NK-92 treated with Interleukin-12 subunit alpha and Interleukin-12 subunit beta, amount 100 ng/mL, for 24 hours (cell line): ENCODE data around the gene STC2.
"Not testable (repeated sequence)": the region's sequence is repeated elsewhere in the genome, so short reads cannot be mapped to it uniquely, and the experiment has no call there.

Source experiments
- DNase-seq: peaks from one replicate; lab custom pipeline; 2025; lab: John Stamatoyannopoulos, UW

The STC2 gene, protein sequence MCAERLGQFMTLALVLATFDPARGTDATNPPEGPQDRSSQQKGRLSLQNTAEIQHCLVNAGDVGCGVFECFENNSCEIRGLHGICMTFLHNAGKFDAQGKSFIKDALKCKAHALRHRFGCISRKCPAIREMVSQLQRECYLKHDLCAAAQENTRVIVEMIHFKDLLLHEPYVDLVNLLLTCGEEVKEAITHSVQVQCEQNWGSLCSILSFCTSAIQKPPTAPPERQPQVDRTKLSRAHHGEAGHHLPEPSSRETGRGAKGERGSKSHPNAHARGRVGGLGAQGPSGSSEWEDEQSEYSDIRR

DNA sequence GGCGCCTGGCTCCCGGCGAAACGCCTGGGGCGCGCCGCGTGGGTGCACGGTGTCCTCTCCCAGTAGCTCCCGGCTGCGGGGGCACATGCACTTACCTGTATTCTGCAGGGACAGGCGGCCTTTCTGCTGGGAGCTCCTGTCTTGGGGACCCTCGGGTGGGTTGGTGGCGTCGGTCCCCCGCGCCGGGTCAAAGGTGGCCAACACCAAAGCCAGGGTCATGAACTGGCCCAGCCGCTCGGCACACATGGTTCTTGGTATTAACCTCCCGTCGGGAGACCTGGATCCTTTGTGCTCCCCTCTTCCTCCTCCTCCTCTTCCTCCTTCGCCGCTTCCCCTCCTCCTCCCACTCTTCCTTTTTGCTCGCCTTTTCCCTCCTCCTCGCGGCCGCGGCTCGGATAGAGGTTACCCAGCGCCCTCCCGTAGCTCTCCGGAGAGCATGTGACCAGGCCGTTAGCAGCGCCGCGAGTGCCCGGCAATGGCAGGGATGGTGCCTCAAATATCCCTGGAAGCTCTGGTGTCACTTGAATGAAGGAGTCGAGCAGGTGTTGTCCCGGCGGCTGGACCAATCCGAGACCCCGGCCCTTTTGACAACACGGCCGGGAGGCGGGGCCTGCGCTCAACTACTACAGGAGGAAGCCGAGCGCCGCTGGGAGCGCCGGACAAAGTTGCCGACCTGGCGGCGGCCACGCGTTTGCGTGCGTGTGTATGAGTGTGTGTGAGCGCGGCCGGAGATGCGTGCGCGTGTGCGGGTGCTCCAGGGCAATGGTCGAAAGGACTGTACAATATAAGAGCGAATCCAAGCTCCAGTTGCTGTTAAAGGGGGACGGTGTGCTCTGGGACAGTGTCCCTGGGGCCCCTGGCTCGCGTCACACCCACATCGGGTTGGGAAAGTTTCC, at the start of gene STC2:
STC2 (minus strand) TSS at position 467 of the 896 bp plus-strand sequence; CDS start at position 246, 221 bp downstream.
- DNase-seq: no peak

DNA sequence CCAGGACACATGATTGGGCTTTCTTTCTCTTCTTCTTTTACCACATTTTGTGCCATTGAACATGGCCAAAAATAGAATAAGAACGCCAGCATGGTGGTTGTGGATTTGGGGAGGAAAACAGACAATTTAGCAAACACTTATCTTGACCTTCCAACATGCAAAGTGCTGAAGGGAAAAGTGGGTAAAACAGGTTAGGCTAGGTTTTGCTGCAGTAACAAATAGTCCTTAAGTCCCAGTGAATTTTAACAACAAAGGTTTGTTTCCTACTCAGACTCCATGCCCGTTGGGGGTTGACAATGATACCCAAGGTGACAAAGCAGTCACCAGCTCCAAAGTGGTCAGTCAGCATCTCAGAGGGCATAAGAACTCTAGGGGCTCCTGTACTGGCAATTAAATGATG, 43.2 kb upstream of the STC2 start:
- no peak for DNase-seq

- not testable (repeated sequence) for DNase-seq
These were observed 35.2 kb upstream of the STC2 start for GRCh38 chr5:173363406-173363805.

GRCh38 chr5:173355561-173355960, 27.3 kb upstream of the STC2 start:
- DNase-seq: no peak

DNA sequence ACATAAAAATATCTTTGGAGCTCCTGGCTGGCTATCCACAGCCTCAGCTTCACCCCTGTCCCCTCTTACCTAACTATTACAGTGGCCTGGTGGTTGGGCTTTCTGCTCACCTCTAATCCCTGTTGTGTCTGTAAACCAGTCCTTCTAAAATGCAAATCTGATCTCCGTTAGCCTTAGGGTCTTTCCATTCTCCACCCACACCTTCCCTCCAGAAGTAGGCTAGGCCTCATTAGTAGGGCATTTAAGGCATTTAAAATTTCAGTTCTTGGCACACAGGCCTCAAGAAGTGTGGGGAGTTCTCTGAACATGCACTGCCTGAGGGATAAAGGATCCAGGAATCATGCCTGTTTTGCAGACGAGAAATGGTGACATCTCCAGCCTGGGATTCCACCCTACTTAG, 26.4 kb upstream of the STC2 start:
- no peak for DNase-seq

- no peak for DNase-seq
These were observed 24.4 kb upstream of the STC2 start for GRCh38 chr5:173352366-173353349.

- no peak for DNase-seq
These were observed 14.9 kb upstream of the STC2 start for GRCh38 chr5:173342813-173343755.

DNA sequence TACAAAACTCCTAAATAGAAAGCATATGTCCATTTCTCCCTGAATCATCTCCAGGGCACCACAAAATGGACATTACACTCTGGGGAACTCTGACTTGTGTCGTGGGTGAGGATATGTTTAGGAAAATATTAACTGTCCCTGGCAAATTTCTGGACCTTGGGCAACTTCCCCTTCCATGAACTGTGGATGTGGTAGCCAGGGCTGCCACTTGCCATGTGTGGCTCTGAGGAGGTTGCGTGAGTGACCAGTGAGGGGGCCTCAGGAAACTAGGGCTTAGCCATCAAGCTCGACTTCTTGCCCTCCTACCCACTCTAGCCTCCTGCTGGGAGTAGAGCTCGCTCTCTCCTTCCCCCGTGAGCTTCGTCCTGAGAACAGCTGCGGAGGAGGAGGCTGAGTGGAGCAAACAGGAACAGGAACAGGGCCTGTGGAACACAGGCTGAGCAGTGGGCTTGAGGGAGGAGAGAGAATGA, 13.8 kb upstream of the STC2 start:
- DNase-seq: no peak

GRCh38 chr5:173340984-173341383, 12.8 kb upstream of the STC2 start:
- no peak for DNase-seq

DNA sequence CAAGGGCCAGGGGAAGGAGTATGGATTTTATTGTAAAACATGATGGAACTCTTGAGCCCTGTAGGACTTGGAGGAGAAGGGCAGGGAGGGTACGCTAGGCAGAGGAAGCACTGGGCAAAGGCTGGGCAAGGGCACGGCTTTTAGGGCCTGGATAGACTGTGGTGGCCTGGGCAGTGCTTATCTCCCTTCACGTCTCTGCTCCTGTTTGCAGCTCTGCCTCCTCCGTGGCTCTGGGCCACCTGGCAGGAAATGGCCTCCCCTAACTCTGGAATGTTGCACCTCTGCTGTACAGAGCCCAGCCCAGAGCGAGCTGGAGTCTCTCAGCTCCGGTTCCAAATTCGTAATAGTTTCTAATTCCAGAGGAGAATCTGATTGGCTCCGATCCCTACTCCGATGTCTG, 12.2 kb upstream of the STC2 start:
- no peak for DNase-seq

GRCh38 chr5:173339286-173339685, 11.1 kb upstream of the STC2 start:
- DNase-seq: no peak

DNA sequence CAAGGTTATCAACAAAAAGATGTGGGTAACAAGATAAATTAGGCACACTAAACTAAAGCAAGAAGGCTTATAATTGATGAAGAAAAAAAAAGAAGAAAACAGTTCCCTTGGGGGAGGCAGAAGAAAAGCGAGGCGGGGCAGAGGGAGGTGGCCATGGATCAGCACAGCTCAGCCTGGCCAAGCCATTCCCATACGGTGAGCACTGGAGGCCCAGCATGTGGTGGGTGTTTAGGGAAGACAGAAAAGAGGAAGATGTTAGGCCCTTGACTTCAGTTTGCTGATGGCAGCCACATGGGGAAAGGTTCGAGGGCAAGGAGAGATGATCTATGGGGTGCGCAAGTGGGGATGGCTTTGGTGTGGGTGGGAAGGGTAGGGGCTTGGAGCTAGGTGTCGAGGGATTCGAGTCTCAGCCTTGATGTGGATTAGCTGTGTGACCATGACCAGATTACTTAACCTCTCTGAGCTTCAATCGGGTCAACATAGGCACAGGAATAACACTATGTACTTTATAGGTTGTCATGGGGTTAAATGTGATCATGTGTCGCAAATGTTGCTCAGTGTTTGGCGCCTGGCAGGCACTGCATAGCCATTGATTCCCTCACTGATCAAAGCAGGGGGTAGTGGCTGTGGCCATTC, 10.3 kb upstream of the STC2 start:
- DNase-seq: no peak

GRCh38 chr5:173334808-173335207, 6.6 kb upstream of the STC2 start:
- no peak for DNase-seq

DNA sequence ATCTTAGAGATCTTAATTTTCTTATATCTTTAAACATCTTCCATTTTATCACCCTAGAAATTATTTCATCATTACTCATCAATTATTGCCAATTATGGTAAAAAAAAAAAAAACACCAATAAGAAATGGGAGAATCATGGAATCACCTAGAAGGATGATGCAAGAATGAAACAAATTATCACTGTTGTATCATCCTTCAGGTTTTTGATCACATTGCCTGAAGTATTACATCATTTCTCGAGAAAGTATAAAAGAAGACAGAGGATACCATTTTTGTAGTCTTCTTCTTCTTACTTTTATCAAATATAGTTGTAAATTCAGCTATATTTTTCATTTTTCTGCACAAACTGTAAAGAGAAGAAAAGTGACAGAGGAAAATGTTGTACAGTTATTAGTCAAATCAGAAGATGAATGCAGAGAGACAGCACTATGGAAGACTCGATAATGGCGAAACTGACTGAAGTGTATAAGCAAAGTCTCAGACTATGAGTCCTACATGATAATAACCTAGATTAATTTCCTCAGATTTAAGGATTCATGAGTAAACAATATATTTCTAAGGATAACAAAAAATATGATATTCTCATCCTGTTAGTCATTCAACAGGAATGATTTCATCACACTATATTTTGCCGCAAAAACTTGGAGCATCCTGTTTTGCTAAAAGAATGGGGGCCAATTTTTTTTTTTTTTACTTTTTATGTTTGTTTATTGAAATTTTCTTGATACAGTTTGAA, 5.9 kb upstream of the STC2 start:
- no peak for DNase-seq

- peak; percentile 84 for DNase-seq
These were observed 3.8 kb upstream of the STC2 start for GRCh38 chr5:173331956-173332479.

- DNase-seq: no peak
These were observed 3.1 kb upstream of the STC2 start for GRCh38 chr5:173331287-173331686.

- DNase-seq: no peak
These were observed 2.4 kb upstream of the STC2 start for GRCh38 chr5:173330338-173331206.
